HFFc6 (cell line): ENCODE data around the gene SVOP. TPM values are rescaled to one million over a fixed set of nuclear protein-coding genes. Genes with fewer than 3 reads are reported as not detected.
"Not testable (repeated sequence)": the region's sequence is repeated elsewhere in the genome, so short reads cannot be mapped to it uniquely, and the experiment has no call there.

Source experiments
- DNase-seq: peaks from one replicate; pipeline ENCODE4 v3.0.0-alpha.2; 2018
- H3K27ac Mint-ChIP-seq: 2 replicates; pipeline ENCODE4 v1.8.0; 2020; ENCODE audit warnings: mild to moderate bottlenecking, mixed read lengths
- H3K27me3 Mint-ChIP-seq: 2 replicates; pipeline ENCODE4 v1.8.0; 2021; ENCODE audit warnings: mild to moderate bottlenecking, moderate library complexity, mixed read lengths; ENCODE audit not compliant: insufficient read depth
- H3K36me3 Mint-ChIP-seq: 2 replicates; pipeline ENCODE4 v1.8.0; 2021; ENCODE audit warnings: low read depth, mixed read lengths
- H3K4me1 Mint-ChIP-seq: 2 replicates; pipeline ENCODE4 v1.8.0; 2020; ENCODE audit warnings: low read depth, mixed read lengths
- H3K4me3 Mint-ChIP-seq: 2 replicates; pipeline ENCODE4 v1.8.0; 2020; ENCODE audit warnings: mild to moderate bottlenecking, moderate library complexity, mixed read lengths
- H3K9me3 Mint-ChIP-seq: 2 replicates; pipeline ENCODE4 v1.8.0; 2020; ENCODE audit warnings: mild to moderate bottlenecking, mixed read lengths
- CTCF ChIP-seq: fragments of 200-600 bp; sonication (generic); IDR thresholded peaks from 2 replicates; pipeline ENCODE4 v1.5.0; 2021; ENCODE audit warnings: antibody characterized with exemption, mild to moderate bottlenecking
- total RNA-seq, 6 experiments: library from RNA; stranded (reverse); fragmentation: NEBNext Ultra II Directional; extraction: Animal tissue kit (Norgen Biotek cat#: 25700); gene quantifications; 2 replicates in 1 of 6; 3 replicates in 5 of 6; pipeline ENCODE4 v1.2.3, GENCODE V29; 2021

Gene SVOP
- total RNA-seq, 6 experiments from 2014 or later = not detected

DNA sequence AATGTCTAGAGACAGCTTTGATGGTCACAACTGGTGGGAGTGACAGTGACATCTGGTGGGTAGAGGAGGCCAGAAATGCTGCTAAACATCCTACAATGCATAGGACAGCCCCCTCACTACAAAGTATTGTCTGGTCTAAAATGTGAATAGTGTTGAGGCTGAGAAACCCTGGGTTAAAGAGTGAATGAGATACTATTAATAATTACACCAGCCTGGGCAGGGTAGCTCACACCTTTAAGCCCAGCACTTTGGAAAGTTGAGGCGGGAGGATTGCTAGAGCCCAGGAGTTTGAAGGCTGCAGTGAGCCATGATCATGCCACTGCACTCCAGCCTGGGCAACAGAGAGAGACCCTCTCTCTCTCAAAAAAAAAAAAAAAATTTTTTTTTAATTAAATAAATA is 11.1 kb downstream of the SVOP start:
- Mint-ChIP-seq H3K4me1 (no peaks in the 10 kb centered on the region), H3K4me3 (no peak overlapping the region), H3K27me3 (peaks cover 5% of the 10 kb centered on the region), H3K36me3 (no peaks in the 10 kb centered on the region), H3K27ac (no peak overlapping the region), H3K9me3 (no peaks in the 10 kb centered on the region)
- no peak for DNase-seq
- TF ChIP-seq CTCF = no peak

DNA sequence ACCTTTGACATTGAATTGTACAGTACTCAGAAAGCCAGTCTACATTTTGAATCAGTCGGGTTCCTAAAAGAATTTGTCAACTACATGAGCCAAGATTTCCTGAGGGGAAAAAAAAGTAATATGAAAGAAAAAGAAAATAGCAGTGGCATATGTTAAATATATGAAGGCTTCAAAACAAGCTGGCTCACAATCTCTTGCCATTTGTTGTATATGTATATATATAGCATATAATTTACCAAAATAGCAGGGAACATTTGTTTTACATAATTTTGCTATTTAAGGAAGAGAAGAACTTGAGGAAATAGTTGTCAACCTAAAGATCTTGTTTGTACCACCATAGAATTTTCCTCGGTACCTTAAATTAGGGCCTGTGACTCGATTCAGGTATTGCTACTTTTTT is 16.9 kb downstream of the SVOP start:
- H3K27me3 Mint-ChIP-seq = peaks cover 6% of the 10 kb centered on the region; the same call in 1 of the 2 replicates
- H3K4me1 Mint-ChIP-seq = no peaks in the 10 kb centered on the region
- no peak for DNase-seq
- H3K36me3 Mint-ChIP-seq = no peaks in the 10 kb centered on the region
- H3K9me3 Mint-ChIP-seq = no peaks in the 10 kb centered on the region
- TF ChIP-seq CTCF = no peak
- H3K27ac Mint-ChIP-seq = no peak overlapping the region
- H3K4me3 Mint-ChIP-seq = no peak overlapping the region

DNA sequence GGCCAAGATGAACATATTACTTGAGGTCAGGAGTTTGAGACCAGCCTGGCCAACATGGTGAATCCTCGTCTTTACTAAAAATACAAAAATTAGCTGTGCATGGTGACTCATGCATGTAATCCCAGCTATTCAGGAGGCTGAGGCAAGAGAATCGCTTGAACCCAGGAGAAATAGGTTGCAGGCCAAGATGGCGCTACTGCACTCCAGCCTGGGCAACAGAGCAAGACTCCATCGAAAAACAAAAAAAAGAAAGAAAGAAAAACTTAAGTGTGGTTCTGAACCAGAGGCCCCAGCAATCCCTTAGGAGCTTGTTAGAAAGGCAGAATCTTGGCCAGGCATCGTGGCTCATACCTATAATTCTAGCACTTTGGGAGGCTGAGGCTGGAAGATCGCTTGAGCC is 24.5 kb downstream of the SVOP start:
- no peak for DNase-seq
- Mint-ChIP-seq H3K27ac (no peak overlapping the region), H3K4me1 (no peaks in the 10 kb centered on the region), H3K27me3 (peaks cover 5% of the 10 kb centered on the region), H3K9me3 (no peaks in the 10 kb centered on the region), H3K4me3 (no peak overlapping the region), H3K36me3 (no peaks in the 10 kb centered on the region)
- no peak for TF ChIP-seq CTCF

DNA sequence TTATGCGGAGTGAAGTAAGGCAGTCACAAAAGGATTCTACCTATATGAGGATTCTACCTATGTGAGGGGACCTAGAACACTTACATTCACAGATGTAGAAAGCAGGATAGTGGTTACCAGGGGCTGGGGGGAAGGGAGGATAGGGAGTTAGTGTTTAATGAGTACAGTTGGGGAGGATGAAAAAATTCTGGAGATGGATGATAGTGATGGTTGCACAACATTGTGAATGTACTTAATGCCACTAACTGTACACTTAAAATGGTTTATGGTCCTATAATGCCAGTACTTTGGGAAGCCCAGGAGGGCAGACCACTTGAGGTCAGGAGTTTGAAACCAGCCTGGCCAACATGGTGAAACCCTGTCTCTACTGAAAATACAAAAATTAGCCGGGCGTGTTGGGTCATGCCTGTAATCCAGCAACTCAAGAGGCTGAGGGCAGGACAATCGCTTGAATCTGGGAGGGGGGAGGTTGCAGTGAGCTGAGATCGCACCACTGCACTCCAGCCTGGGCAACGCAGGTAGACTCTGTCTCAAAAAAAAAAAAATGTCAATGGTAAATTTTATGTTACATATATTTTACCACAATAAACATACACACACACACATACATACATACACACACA is 25.4 kb downstream of the SVOP start:
- H3K36me3 Mint-ChIP-seq = no peaks in the 10 kb centered on the region
- H3K9me3 Mint-ChIP-seq = no peaks in the 10 kb centered on the region
- no peak overlapping the region for H3K4me3 Mint-ChIP-seq
- DNase-seq = no peak
- TF ChIP-seq CTCF = no peak
- H3K27me3 Mint-ChIP-seq = peaks cover 5% of the 10 kb centered on the region
- H3K4me1 Mint-ChIP-seq = no peaks in the 10 kb centered on the region
- no peak overlapping the region for H3K27ac Mint-ChIP-seq

DNA sequence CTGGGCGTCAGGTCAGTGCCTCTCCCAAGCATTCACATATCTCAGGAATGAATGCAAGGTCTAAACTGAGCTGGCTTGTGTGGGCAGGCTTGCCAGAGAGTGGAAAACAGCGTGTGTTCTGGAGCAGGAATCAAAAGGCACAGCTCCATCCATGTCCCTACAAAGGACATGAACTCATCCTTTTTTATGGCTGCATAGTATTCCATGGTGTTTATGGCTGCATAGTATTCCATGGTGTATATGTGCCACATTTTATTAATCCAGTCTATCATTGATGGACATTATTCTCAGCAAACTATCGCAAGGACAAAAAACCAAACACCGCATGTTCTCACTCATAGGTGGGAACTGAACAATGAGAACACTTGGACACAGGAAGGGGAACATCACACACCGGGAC is 30.8 kb downstream of the SVOP start:
- H3K36me3 Mint-ChIP-seq, H3K27ac Mint-ChIP-seq, DNase-seq, H3K4me3 Mint-ChIP-seq, H3K9me3 Mint-ChIP-seq, H3K4me1 Mint-ChIP-seq: not testable (repeated sequence)
- H3K27me3 Mint-ChIP-seq = peaks cover 11% of the 10 kb centered on the region

DNA sequence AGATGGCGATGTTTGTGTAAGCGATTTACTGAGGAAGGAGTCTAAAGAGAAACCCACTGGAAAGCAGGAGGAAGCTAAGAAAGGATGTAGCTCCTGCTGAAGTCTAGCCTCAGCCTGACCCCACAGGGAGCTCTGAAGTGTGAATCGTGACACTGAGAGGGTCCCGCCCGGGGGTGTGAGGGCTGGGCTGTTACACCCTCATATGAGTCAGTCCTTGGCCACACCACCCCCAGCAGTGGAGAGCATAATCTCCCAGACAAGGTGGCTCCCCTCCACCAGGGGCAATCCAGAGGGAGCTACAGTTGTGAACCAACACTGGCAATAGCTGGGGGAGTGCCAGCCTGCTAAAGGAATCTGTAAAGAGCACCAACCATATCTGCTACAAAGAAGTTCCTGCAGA is 31.5 kb downstream of the SVOP start:
- no peaks in the 10 kb centered on the region for H3K36me3 Mint-ChIP-seq
- no peak for TF ChIP-seq CTCF
- H3K27me3 Mint-ChIP-seq = peaks cover 12% of the 10 kb centered on the region
- no peak for DNase-seq
- no peak overlapping the region for H3K4me3 Mint-ChIP-seq
- H3K9me3 Mint-ChIP-seq = no peaks in the 10 kb centered on the region
- H3K4me1 Mint-ChIP-seq = no peaks in the 10 kb centered on the region
- H3K27ac Mint-ChIP-seq = no peak overlapping the region
